Neutrophil (primary cell): ENCODE data around the gene POLRMT.

Experiments used
- H3K27ac ChIP-seq: fragments of 200-600 bp; sonication (generic); 2 replicates; pipeline ENCODE4 v1.5.1; 2016; ENCODE audit warnings: mild to moderate bottlenecking, moderate library complexity
- H3K27me3 ChIP-seq: fragments of 200-600 bp; sonication (generic); 2 replicates; pipeline ENCODE4 v1.6.0; 2016; ENCODE audit warnings: mild to moderate bottlenecking
- H3K36me3 ChIP-seq: fragments of 200-600 bp; sonication (generic); 2 replicates; pipeline ENCODE4 v1.5.1; 2017
- H3K4me1 ChIP-seq, 2 experiments: fragments of 200-600 bp in 1 of 2; sonication (generic) in 1 of 2; 1 replicate in 1 of 2; 2 replicates in 1 of 2; pipeline versions ENCODE4 v1.5.1 to v1.6.1; 2013 to 2016; ENCODE audit warnings: low read depth in 1 of 2, low read length in 1 of 2, mild to moderate bottlenecking in 1 of 2, moderate library complexity in 1 of 2; ENCODE audit not compliant: control insufficient read depth in 1 of 2, insufficient read depth in 1 of 2
- H3K4me3 ChIP-seq, 2 experiments: fragments of 200-600 bp in 1 of 2; sonication (generic) in 1 of 2; 1 replicate in 1 of 2; 2 replicates in 1 of 2; pipeline ENCODE4 v1.5.1; 2013 to 2016; ENCODE audit warnings: low read depth in 1 of 2, low read length in 1 of 2, mild to moderate bottlenecking in 1 of 2, moderate library complexity in 1 of 2
- H3K9me3 ChIP-seq: fragments of 200-600 bp; sonication (generic); 2 replicates; pipeline ENCODE4 v1.5.1; 2016
- TF ChIP-seq, protein P1 (sequence below): fragments of 200-600 bp; sonication (generic); IDR thresholded peaks from 2 replicates; pipeline ENCODE4 v1.5.1; 2016; ENCODE audit warnings: antibody characterized with exemption

The POLRMT gene

DNA sequence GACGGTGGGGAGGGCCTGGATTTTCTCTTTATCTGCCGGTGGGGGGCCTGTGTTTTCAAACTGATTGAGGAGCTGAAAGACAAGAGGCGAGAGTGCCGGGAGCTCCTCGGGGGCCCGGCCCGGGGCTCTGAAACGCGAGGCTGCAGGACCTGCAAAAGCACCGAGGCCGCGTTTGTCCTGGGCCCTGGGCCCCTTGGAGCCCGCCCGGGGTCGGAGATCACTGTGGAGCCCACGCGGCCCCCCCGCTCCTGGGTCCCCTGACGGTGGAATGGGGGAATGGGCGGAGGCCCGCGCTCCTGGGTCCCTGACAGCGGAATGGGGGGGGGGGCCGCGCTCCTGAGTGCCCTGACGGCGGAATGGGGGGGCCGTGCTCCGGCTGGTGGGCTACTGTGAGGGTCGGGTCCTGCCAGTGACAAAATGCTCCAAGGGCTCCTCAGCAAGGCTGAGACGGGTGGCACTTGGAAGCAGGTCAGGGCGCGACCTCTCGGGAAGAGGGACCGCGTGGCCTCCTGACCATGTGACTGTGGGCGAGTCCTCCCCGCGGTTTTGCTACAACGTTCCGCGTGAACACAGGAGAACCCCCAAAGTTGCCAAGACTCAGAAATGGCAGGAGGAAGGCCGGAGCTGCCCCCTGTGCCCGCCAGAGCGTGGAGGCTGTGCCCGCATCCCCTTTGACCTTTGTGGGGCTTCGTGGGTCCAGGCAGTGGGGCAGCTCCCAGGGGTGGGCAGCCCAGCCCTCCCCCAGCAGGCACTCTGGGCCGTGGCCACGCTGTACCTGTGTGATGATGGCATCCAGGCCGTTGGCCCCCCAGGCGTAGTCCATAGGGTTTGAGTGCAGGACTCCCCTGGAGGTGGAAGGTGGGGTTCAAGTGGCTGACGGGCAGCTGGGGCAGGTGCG is 15.8 kb upstream of the POLRMT start:
- Histone ChIP-seq H3K36me3 (peaks cover 95% of the 10 kb centered on the region), H3K27me3 (no peaks in the 10 kb centered on the region), H3K27ac (no peak overlapping the region), H3K4me1 (no peaks in the 10 kb centered on the region), H3K4me3 (no peak overlapping the region), H3K9me3 (no peaks in the 10 kb centered on the region)
- TF ChIP-seq, protein P1, sequence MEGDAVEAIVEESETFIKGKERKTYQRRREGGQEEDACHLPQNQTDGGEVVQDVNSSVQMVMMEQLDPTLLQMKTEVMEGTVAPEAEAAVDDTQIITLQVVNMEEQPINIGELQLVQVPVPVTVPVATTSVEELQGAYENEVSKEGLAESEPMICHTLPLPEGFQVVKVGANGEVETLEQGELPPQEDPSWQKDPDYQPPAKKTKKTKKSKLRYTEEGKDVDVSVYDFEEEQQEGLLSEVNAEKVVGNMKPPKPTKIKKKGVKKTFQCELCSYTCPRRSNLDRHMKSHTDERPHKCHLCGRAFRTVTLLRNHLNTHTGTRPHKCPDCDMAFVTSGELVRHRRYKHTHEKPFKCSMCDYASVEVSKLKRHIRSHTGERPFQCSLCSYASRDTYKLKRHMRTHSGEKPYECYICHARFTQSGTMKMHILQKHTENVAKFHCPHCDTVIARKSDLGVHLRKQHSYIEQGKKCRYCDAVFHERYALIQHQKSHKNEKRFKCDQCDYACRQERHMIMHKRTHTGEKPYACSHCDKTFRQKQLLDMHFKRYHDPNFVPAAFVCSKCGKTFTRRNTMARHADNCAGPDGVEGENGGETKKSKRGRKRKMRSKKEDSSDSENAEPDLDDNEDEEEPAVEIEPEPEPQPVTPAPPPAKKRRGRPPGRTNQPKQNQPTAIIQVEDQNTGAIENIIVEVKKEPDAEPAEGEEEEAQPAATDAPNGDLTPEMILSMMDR: no peak

DNA sequence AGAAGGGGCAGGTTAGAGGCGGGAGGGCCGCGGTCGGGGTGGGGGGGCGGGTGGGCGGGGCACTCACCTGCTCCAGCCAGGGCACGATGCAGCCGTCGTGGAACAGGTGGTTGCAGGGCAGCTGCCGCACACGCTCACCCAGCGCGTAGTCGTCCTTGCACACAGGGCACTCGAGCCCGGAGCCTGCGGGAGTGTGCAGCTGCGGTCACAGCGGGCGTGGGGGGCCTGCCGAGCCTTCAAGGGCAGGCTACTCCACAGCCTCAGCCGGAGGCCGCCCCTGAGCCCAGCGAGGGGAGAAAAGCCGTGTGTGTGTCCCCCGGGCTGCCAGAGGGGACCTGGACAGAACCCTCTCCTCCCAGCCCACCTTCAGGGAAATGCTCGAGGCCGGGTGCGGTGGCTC is 15.0 kb upstream of the POLRMT start:
- no peak overlapping the region for H3K27ac ChIP-seq
- H3K9me3 ChIP-seq: no peaks in the 10 kb centered on the region
- H3K27me3 ChIP-seq: no peaks in the 10 kb centered on the region
- TF ChIP-seq, protein P1: no peak
- no peaks in the 10 kb centered on the region for H3K4me1 ChIP-seq
- H3K4me3 ChIP-seq: no peak overlapping the region
- peaks cover 87% of the 10 kb centered on the region for H3K36me3 ChIP-seq

DNA sequence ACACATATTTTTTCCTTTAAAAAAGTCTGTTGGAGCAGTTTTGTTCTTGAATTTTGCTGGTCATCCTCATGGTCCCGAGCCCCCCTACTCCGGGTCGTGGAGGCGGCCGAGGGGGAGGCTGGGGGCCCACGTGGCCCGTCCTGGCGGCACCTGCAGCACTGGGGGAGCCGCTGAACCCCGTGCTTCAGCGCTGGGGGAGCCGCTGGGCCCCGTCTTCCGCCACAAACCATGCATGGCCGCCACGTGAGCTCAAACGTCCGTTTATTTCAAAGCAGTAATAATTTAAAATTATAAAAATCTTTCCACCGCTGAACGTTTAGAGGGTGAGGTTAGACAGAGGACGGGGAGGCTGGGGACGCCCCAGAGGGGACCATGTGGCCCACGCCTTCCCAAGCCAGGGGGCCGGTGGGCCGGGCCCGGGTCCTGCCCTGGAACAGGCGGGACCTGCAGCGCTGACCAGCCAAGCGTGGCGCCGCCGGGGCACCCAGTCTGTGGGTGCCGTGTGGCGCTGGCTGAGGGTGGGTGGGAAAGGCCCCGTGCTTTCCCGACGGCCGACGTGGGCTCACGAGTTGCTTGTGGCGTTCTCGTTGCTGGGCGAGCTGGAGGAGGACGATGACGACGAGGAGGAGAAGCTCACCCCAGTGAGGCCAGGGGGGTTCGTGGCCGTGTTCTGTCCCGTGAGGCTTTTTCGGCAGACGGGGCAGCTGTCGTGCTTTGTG is 14.4 kb upstream of the POLRMT start:
- Histone ChIP-seq H3K4me3 (no peak overlapping the region), H3K36me3 (peaks cover 81% of the 10 kb centered on the region), H3K27me3 (no peaks in the 10 kb centered on the region), H3K27ac (no peak overlapping the region), H3K9me3 (no peaks in the 10 kb centered on the region), H3K4me1 (no peaks in the 10 kb centered on the region)
- TF ChIP-seq, protein P1: no peak

DNA sequence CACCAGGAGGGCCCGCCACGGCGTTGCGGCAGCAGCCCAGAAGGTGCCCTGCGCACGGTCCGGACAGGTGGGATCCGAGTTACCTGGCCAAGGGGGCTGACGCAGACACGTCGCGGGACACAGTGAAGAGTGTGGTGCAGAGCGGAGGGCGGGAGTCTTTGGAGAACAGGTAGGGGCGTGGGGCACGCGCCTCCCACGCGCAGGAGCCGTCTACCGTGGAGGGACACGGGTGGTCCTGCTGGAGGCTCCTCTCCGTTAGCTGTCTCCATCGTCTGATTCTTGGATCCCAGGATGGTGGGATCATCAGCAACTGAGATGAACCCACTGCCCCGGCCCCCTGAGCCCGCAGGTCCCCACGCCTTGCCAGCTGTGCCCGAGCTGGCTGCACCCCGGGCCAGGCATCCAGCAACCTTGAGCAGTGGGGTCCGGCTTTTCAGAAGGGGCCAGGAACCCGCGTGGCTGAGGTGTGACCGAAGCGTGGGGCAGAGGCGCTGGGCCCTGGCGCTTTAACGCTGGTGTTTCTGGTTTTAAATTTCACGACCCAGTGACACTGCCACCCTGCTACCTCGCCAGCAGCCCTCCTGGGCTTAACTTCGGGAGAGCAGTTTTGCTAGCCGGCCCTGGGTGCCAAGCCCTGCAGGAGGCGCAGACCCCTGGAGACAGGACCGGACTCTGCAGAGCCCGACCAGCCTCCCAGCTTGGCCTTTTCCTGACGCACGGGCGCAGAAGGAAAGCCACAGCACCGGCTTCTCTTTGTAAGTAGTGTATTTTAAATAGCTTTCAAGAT is 13.6 kb upstream of the POLRMT start:
- Histone ChIP-seq H3K27ac (no peak overlapping the region), H3K27me3 (no peaks in the 10 kb centered on the region), H3K4me3 (no peak overlapping the region), H3K9me3 (no peaks in the 10 kb centered on the region), H3K36me3 (peaks cover 73% of the 10 kb centered on the region), H3K4me1 (no peaks in the 10 kb centered on the region)
- TF ChIP-seq, protein P1: no peak

DNA sequence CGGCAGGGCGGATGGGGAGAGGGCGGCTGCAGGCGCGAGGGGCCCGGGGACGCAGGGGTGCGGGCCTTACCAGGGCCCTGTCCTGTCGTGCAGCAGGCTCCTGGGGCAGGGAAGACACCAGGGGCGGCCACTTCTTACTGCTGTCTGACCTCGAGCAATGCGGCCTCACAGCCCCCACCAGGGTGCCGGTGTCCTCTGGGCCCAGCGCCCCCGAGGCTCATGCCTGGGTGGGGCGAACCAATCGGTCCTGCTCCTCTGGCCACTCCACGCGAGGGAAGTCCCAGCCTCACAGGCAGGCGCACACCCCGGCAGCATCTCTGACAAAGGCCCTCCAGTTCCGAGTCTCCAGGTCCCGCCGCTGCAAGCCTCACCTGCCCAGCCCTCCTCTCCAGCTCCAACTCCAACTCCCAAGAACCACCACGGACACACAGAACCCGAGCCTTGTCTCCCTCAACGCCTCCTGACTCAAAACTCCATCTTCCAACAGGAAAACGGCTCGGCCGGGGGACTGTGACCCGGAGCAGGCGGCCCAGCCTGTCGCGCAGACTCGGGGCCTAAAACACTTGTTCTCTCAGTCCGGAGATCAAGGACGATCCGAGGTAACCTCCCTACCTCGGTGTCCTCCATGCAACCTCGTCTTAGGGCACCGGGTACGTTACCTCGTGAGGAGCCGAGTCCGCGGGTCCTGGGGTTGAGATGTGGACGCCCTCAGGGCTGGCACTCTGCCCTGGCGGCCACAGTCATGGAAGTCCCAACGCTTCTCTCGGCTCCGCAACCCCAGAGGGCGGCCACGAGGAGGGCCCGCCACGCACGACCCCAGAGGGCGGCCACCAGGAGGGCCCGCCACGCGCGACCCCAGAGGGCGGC is 12.8 kb upstream of the POLRMT start:
- TF ChIP-seq, protein P1: no peak
- H3K36me3 ChIP-seq: peaks cover 65% of the 10 kb centered on the region

More for the DNA sequence above, 12.8 kb upstream of the POLRMT start:
- Histone ChIP-seq H3K27me3 (no peaks in the 10 kb centered on the region), H3K4me3 (no peak overlapping the region), H3K9me3 (no peaks in the 10 kb centered on the region), H3K4me1 (no peaks in the 10 kb centered on the region), H3K27ac (no peak overlapping the region)
